ENCODE data around the gene RHCE. TPM values are rescaled to one million over a fixed set of nuclear protein-coding genes. Genes with fewer than 3 reads are reported as not detected.
"Not testable (repeated sequence)": the region's sequence is repeated elsewhere in the genome, so short reads cannot be mapped to it uniquely, and the experiment has no call there.

RHCE gene
- 1 to 10 TPM in 4 of 6 experiments, under 1 TPM in 2; 0.25 to 2.2 (median 1.4) TPM for total RNA-seq
- long read RNA-seq: 0 reads

GRCh38 chr1:25420715-25421114, at the start of gene RHCE:
RHCE (minus strand) TSS chr1:25420825; CDS start chr1:25420786, 39 bp downstream.
- H3K4me3 ChIP-seq; H3K9me3 ChIP-seq; intact Hi-C loops (cut with DNase I); H3K27ac ChIP-seq; DNase-seq; ATAC-seq; H3K36me3 ChIP-seq; H3K27me3 ChIP-seq: not testable (repeated sequence)
- WGBS (ENCODE audit: insufficient coverage, low coverage, low lambda C conversion rate, missing lambda C conversion rate): 67% methylated on average over 1 of the region's 9 CpGs
- H3K4me1 ChIP-seq: peaks cover 0 to 24% (median 6%) of the 10 kb centered on the region in 4 donors

GRCh38 chr1:25469177-25469576, 48.6 kb upstream of the RHCE start:
- WGBS (ENCODE audit: insufficient coverage, low coverage, low lambda C conversion rate, missing lambda C conversion rate): 83% methylated on average over 1 of the region's 2 CpGs
- Histone ChIP-seq H3K27ac (no peak overlapping the region), H3K9me3 (no peaks in the 10 kb centered on the region), H3K4me3 (no peak overlapping the region), H3K4me1 (peaks cover 0 to 25% (median 0%) of the 10 kb centered on the region in 4 donors), H3K36me3 (no peaks in the 10 kb centered on the region), H3K27me3 (no peaks in the 10 kb centered on the region)
- intact Hi-C loops (cut with DNase I): no loop called here
- DNase-seq (no peak), ATAC-seq (no peak)
- no peak for TF ChIP-seq POLR2A (IDR thresholded peaks at IDR 0.05)
- no peak for TF ChIP-seq CTCF (IDR thresholded peaks at IDR 0.05)

GRCh38 chr1:25468033-25468432, 47.4 kb upstream of the RHCE start:
- Histone ChIP-seq H3K27ac (no peak overlapping the region), H3K36me3 (no peaks in the 10 kb centered on the region), H3K27me3 (no peaks in the 10 kb centered on the region), H3K4me1 (peaks cover 0 to 16% (median 0%) of the 10 kb centered on the region in 4 donors), H3K9me3 (no peaks in the 10 kb centered on the region), H3K4me3 (no peak overlapping the region)
- intact Hi-C loops (cut with DNase I): no loop called here
- no peak for DNase-seq
- ATAC-seq: peak in 1 of 4 donors; percentile 19
- no peak for TF ChIP-seq POLR2A (IDR thresholded peaks at IDR 0.05)
- TF ChIP-seq CTCF (IDR thresholded peaks at IDR 0.05): no peak

GRCh38 chr1:25467616-25468015, 47.0 kb upstream of the RHCE start:
- DNase-seq (no peak), ATAC-seq (no peak)
- H3K9me3 ChIP-seq: no peaks in the 10 kb centered on the region
- TF ChIP-seq POLR2A (IDR thresholded peaks at IDR 0.05) (no peak), CTCF (IDR thresholded peaks at IDR 0.05) (no peak)
- H3K27ac ChIP-seq: no peak overlapping the region
- H3K36me3 ChIP-seq: no peaks in the 10 kb centered on the region
- H3K4me1 ChIP-seq: peaks cover 0 to 16% (median 0%) of the 10 kb centered on the region in 4 donors
- no peak overlapping the region for H3K4me3 ChIP-seq
- 61% methylated on average over 1 of the region's 1 CpG for WGBS (ENCODE audit: insufficient coverage, low coverage, low lambda C conversion rate, missing lambda C conversion rate)
- no peaks in the 10 kb centered on the region for H3K27me3 ChIP-seq
- intact Hi-C loops (cut with DNase I): no loop called here

- Histone ChIP-seq H3K27me3 (no peaks in the 10 kb centered on the region), H3K9me3 (no peaks in the 10 kb centered on the region), H3K4me3 (no peak overlapping the region), H3K27ac (no peak overlapping the region), H3K4me1 (peaks cover 0 to 14% (median 0%) of the 10 kb centered on the region in 4 donors), H3K36me3 (no peaks in the 10 kb centered on the region)
- 71% methylated on average over 4 of the region's 4 CpGs for WGBS (ENCODE audit: insufficient coverage, low coverage, low lambda C conversion rate, missing lambda C conversion rate)
- intact Hi-C loops (cut with DNase I): no loop called here
- ATAC-seq (no peak), DNase-seq (no peak)
- no peak for TF ChIP-seq POLR2A (IDR thresholded peaks at IDR 0.05)
- no peak for TF ChIP-seq CTCF (IDR thresholded peaks at IDR 0.05)
Measured at GRCh38 chr1:25467193-25467592, 46.6 kb upstream of the RHCE start.

Data from right lobe of liver (tissue), 6 donors.